RWPE2 (cell line): ENCODE measurements around the gene PLEKHN1.
"Not testable (repeated sequence)": the region's sequence is repeated elsewhere in the genome, so short reads cannot be mapped to it uniquely, and the experiment has no call there.

Source experiments
- ATAC-seq: fragments of 200-7000 bp; cut with Tn5 transposase; 3 replicates; pipeline ENCODE4 v1.9.1; 2021; ENCODE audit warnings: low read depth
- DNase-seq: peaks from one replicate; pipeline ENCODE4 v3.0.0-alpha.2; 2020; ENCODE audit warnings: low spot score
- H3K27ac ChIP-seq: fragments of 450-650 bp; 2 replicates; pipeline ENCODE4 v1.5.1; 2017; ENCODE audit warnings: mild to moderate bottlenecking; ENCODE audit not compliant: poor library complexity, severe bottlenecking
- H3K27me3 ChIP-seq: fragments of 250-450 bp; sonication (Bioruptor Pico); 2 replicates; pipeline ENCODE4 v1.5.1; 2021; ENCODE audit warnings: mild to moderate bottlenecking, moderate library complexity; ENCODE audit not compliant: insufficient read depth, poor library complexity, severe bottlenecking
- H3K36me3 ChIP-seq: fragments of 250-450 bp; sonication (Bioruptor Pico); 2 replicates; pipeline ENCODE4 v1.5.1; 2020; ENCODE audit warnings: low read depth, mild to moderate bottlenecking, moderate library complexity
- H3K4me1 ChIP-seq: fragments of 250-450 bp; sonication (Bioruptor Pico); 2 replicates; pipeline ENCODE4 v1.5.1; 2021; ENCODE audit warnings: mild to moderate bottlenecking, moderate library complexity; ENCODE audit not compliant: insufficient read depth, poor library complexity, severe bottlenecking
- H3K4me3 ChIP-seq: fragments of 250-450 bp; sonication (Bioruptor Pico); 2 replicates; pipeline ENCODE4 v1.5.1; 2021; ENCODE audit warnings: mild to moderate bottlenecking, moderate library complexity; ENCODE audit not compliant: severe bottlenecking
- H3K9me3 ChIP-seq: fragments of 250-450 bp; sonication (Bioruptor Pico); 2 replicates; pipeline ENCODE4 v1.5.1; 2021; ENCODE audit warnings: mild to moderate bottlenecking, moderate library complexity; ENCODE audit not compliant: severe bottlenecking
- CTCF ChIP-seq: fragments of 450-650 bp; IDR thresholded peaks from one replicate; pipeline ENCODE4 v1.5.1; 2017; ENCODE audit warnings: mild to moderate bottlenecking, moderate library complexity; ENCODE audit not compliant: poor library complexity, severe bottlenecking

Gene PLEKHN1

GRCh38 chr1:1006305-1007159 lies 40.2 kb downstream of the PLEKHN1 start:
- Histone ChIP-seq H3K9me3 (no peaks in the 10 kb centered on the region), H3K27ac (no peak overlapping the region), H3K4me1 (peaks cover 6% of the 10 kb centered on the region), H3K36me3 (no peaks in the 10 kb centered on the region), H3K4me3 (no peak overlapping the region), H3K27me3 (no peaks in the 10 kb centered on the region)
- no peak for ATAC-seq
- DNase-seq: peak; percentile 74
- no peak for TF ChIP-seq CTCF

- peaks cover 12% of the 10 kb centered on the region for H3K4me1 ChIP-seq
- DNase-seq, H3K36me3 ChIP-seq, H3K27me3 ChIP-seq, H3K9me3 ChIP-seq, H3K27ac ChIP-seq, H3K4me3 ChIP-seq, ATAC-seq: not testable (repeated sequence)
Observed at GRCh38 chr1:1010131-1010530, 43.8 kb downstream of the PLEKHN1 start.

- no peak for ATAC-seq
- TF ChIP-seq CTCF: no peak
Observed at GRCh38 chr1:1011396-1011949, 45.2 kb downstream of the PLEKHN1 start.

GRCh38 chr1:1012736-1013104 lies 46.4 kb downstream of the PLEKHN1 start:
- not testable (repeated sequence) for ATAC-seq, H3K36me3 ChIP-seq, H3K9me3 ChIP-seq, DNase-seq, H3K27me3 ChIP-seq, H3K4me1 ChIP-seq
- peak overlapping the region; percentile 60 for H3K27ac ChIP-seq
- peak overlapping the region; percentile 40 for H3K4me3 ChIP-seq

More at GRCh38 chr1:1011396-1011949, 45.2 kb downstream of the PLEKHN1 start:
- H3K4me3 ChIP-seq: no peak overlapping the region
- H3K4me1 ChIP-seq: peaks cover 10% of the 10 kb centered on the region
- H3K27ac ChIP-seq: no peak overlapping the region
- no peaks in the 10 kb centered on the region for H3K9me3 ChIP-seq
- no peaks in the 10 kb centered on the region for H3K27me3 ChIP-seq
- no peaks in the 10 kb centered on the region for H3K36me3 ChIP-seq
- no peak for DNase-seq

- H3K4me1 ChIP-seq: peaks cover 6% of the 10 kb centered on the region
- peak; percentile 84 for ATAC-seq
- DNase-seq: peak; percentile 81
- peak within 1 kb of the TSS; percentile 40 for H3K4me3 ChIP-seq
- no peaks in the 10 kb centered on the region for H3K9me3 ChIP-seq
- no peaks in the 10 kb centered on the region for H3K27me3 ChIP-seq
- H3K27ac ChIP-seq: peak within 1 kb of the TSS; percentile 60
- no peaks in the 10 kb centered on the region for H3K36me3 ChIP-seq
- TF ChIP-seq CTCF: no peak
Observed at GRCh38 chr1:1013105-1013921, 47.0 kb downstream of the PLEKHN1 start, which contains the start of gene ISG15. TSS of gene ISG15 (plus strand) at chr1:1013497. CDS start at chr1:1013574, 77 bp downstream.
